PC-9 (cell line): ENCODE measurements around the gene FCMR.

ENCODE experiments used
- CTCF ChIP-seq: fragments of 200-600 bp; sonication (generic); conservative IDR thresholded peaks from 2 replicates; pipeline ENCODE4 v1.6.1; 2017; ENCODE audit warnings: mixed run types, antibody characterized with exemption, mild to moderate bottlenecking, moderate library complexity
- EZH2 ChIP-seq: fragments of 200-600 bp; sonication (generic); IDR thresholded peaks from 2 replicates; pipeline ENCODE4 v1.8.0; 2017; ENCODE audit warnings: antibody characterized with exemption, low read depth

GRCh38 chr1:206897175-206897574 is 24.6 kb downstream of the FCMR start, which contains the start of gene IL24:
- no peak for TF ChIP-seq CTCF
- TF ChIP-seq EZH2, result no peak
